ENCODE measurements around the gene ACTR1A. TPM values are rescaled to one million over a fixed set of nuclear protein-coding genes. Genes with fewer than 3 reads are reported as not detected.

The ACTR1A gene
- total and polyA plus RNA-seq, 5 experiments from 2014 or later, result 45.9 to 60.7 (median 55.4) TPM

- Mint-ChIP-seq H3K4me3 (peak overlapping the region; percentile 89 to 97 (median 94)), H3K36me3 (peaks cover 0 to 8% (median 0%) of the 10 kb centered on the region in 3 donors), H3K27ac (peak overlapping the region; percentile 89 to 99 (median 96)), H3K9me3 (no peaks in the 10 kb centered on the region), H3K27me3 (peaks cover 0 to 2% (median 0%) of the 10 kb centered on the region in 5 donors), H3K4me1 (peaks cover 34 to 67% (median 65%) of the 10 kb centered on the region in 4 donors)
- DNase-seq (no peak), ATAC-seq (no peak)
- POLR2A ChIA-PET, result interaction anchor here (0.7 to 7.5 kb wide), 9 partner anchors 8 to 759 kb away, joined by 3 to 184 read pairs (median 5); partner anchors contain the start of genes C10orf95, FBXL15 and TRIM8
Observed at GRCh38 chr10:102433619-102434046, 68.9 kb downstream of the ACTR1A start.

DNA sequence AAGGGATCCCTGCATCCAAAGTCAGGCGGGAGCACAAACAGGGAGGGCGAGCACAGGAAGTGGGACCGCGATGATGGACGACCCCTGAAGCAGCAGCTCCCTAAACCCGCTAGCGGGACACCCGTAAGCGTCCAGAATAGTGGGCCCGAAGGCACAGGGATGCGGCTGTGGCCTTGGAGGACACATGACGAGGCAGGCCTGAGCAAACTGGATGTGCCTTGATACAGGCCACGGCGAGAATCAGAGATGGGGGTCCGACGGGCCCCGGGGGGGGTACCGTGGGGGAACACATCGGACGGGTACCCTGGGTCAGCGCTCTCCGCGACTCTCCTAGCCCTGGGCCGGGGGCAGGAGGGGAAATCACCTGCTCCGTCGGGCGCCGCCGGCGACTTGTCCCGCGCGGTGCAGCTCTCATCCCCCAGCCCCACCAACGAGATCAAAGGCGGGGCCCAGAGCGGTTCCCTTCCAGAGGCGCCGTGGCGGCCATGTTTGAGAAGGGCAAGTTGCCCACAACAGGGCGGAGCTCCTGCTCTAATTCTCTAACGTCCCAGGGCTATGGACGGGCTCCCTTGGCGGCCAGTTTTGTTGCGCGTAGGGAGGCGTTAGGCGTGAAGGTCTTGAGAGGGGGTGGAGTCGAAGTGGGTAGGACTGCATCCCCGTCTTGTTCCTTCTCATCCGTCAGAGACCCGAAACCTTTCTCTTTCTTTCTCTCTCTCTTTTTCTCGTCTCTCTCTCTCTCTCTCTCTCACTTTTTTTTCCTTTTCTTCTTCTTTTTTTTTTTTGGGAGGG lies 70.2 kb downstream of the ACTR1A start, which contains the start of gene CUEDC2:
Gene CUEDC2 (minus strand): TSS at position 413 of the 789 bp plus-strand sequence. CDS start 7,386 bp downstream, outside the sequence.
- ATAC-seq (peak; percentile 89 to 91), DNase-seq (peak; percentile 87 to 97 (median 92))
- H3K4me1 Mint-ChIP-seq, result peaks cover 29 to 57% (median 54%) of the 10 kb centered on the region in 4 donors
- peak within 1 kb of the TSS; percentile 89 to 97 (median 94) for H3K4me3 Mint-ChIP-seq
- POLR2A ChIA-PET, result interaction anchor here (0.6 to 7.5 kb wide), 25 partner anchors 8 to 1400 kb away, joined by 3 to 184 read pairs (median 5); partner anchors contain the start of genes ACTR1A, C10orf95, FBXL15 and GBF1
- H3K27me3 Mint-ChIP-seq, result peaks cover 0 to 2% (median 0%) of the 10 kb centered on the region in 5 donors
- no peaks in the 10 kb centered on the region for H3K36me3 Mint-ChIP-seq
- H3K9me3 Mint-ChIP-seq, result no peaks in the 10 kb centered on the region
- peak within 1 kb of the TSS; percentile 89 to 99 (median 96) for H3K27ac Mint-ChIP-seq

DNA sequence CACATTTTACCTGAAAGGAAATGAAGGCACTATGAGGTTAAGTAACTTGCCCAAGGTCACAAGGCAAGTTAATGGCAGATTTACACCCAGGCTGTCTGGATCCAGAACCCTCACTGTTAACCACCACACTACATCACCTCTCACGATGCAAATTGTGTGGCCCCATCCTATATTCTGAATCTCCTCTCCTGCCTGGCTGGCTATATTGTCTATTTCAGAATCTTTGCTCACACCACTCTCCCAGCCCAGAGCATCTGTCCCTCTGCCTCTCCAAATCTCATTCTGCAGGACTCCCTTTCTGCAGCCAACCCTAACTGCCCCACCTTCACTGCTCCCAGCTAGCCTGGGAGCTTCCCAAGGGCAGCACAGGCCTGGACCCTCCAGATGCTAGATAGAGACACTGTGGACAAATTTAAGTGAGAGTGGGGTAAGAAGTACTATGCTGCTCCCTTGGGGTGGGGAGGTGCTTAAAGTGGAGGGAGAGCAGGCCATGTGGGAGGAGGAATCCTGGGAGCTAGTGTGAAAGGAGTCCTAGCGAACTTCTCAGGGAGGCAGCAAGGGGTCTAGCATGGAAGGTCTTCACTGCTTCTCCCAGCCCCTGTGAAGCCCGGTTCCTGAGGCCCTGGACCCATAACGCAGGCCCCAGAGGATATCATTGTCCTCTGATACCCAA lies 70.9 kb downstream of the ACTR1A start:
- POLR2A ChIA-PET, result interaction anchor here (0.9 to 7.5 kb wide), 14 partner anchors 10 to 71 kb away, joined by 4 to 184 read pairs (median 5); partner anchors contain the start of genes ACTR1A, C10orf95, FBXL15 and NFKB2
- DNase-seq, result no peak
- ATAC-seq, result no peak
- Mint-ChIP-seq H3K4me3 (peak overlapping the region; percentile 89 to 97 (median 94)), H3K27me3 (peaks cover 0 to 2% (median 0%) of the 10 kb centered on the region in 5 donors), H3K36me3 (peaks cover 0 to 2% (median 0%) of the 10 kb centered on the region in 3 donors), H3K4me1 (peaks cover 29 to 55% (median 47%) of the 10 kb centered on the region in 4 donors), H3K9me3 (no peaks in the 10 kb centered on the region), H3K27ac (peak overlapping the region; percentile 79 to 99 (median 93))

GRCh38 chr10:102429468-102429867 lies 73.0 kb downstream of the ACTR1A start:
- H3K9me3 Mint-ChIP-seq, result no peaks in the 10 kb centered on the region

More at GRCh38 chr10:102429468-102429867, 73.0 kb downstream of the ACTR1A start:
- Mint-ChIP-seq H3K27ac (no peak overlapping the region), H3K36me3 (peaks cover 0 to 7% (median 0%) of the 10 kb centered on the region in 3 donors), H3K27me3 (peaks cover 0 to 2% (median 0%) of the 10 kb centered on the region in 5 donors), H3K4me1 (peaks cover 27 to 39% (median 30%) of the 10 kb centered on the region in 4 donors), H3K4me3 (no peak overlapping the region)
- POLR2A ChIA-PET, result interaction anchor here (1.4 kb wide), 1 partner anchor 8 kb away, joined by 7 read pairs; no protein-coding TSS in a partner anchor
- no peak for DNase-seq
- no peak for ATAC-seq

Small RNA genes lying within 50 kb of the gene (microRNA-seq; reads per million reads assigned to microRNA genes)
- gene MIR146B (ENCODE audit: borderline microRNAs expressed), result 52,894 reads per million, percentile 97 among the genes with 10 or more reads in this experiment

Other genes starting within 250 kb of the ACTR1A start
- 100 to 1,000 TPM; 111 to 123 TPM for gene NFKB2, start 107.0 kb downstream of the ACTR1A start, total RNA-seq
- 10 to 100 TPM in 1 of 3 donors, 1 to 10 TPM in 2; 6.1 to 14.6 (median 9.1) TPM for gene NFKB2, start 107.0 kb downstream of the ACTR1A start, polyA plus RNA-seq
- gene PSD, start 83.9 kb downstream of the ACTR1A start, total RNA-seq, result 10 to 100 TPM; 11.9 to 13.3 TPM
- 1 to 10 TPM; 4.9 to 5.9 (median 5.3) TPM for gene PSD, start 83.9 kb downstream of the ACTR1A start, polyA plus RNA-seq
- 10 to 100 TPM; 18.7 to 21.1 TPM for gene FBXL15, start 81.9 kb downstream of the ACTR1A start, total RNA-seq
- gene FBXL15, start 81.9 kb downstream of the ACTR1A start, polyA plus RNA-seq, result 10 to 100 TPM; 26.8 to 35.5 (median 28.5) TPM
- 10 to 100 TPM; 36.5 to 41.7 TPM for gene CUEDC2, start 70.1 kb downstream of the ACTR1A start, total RNA-seq
- gene CUEDC2, start 70.1 kb downstream of the ACTR1A start, polyA plus RNA-seq, result 10 to 100 TPM; 60.6 to 76.9 (median 70.8) TPM
- gene C10orf95, start 51.2 kb downstream of the ACTR1A start, total RNA-seq, result under 1 TPM; 0.52 to 0.73 TPM
- gene C10orf95, start 51.2 kb downstream of the ACTR1A start, polyA plus RNA-seq, result under 1 TPM; 0.68 to 0.97 (median 0.68) TPM
- 10 to 100 TPM; 11.8 to 14.3 TPM for gene SUFU, start 1.3 kb upstream of the ACTR1A start, total RNA-seq
- 1 to 10 TPM; 2.3 to 7.4 (median 3.0) TPM for gene SUFU, start 1.3 kb upstream of the ACTR1A start, polyA plus RNA-seq
- 10 to 100 TPM; 61.4 to 67.3 TPM for gene TRIM8, start 141.8 kb upstream of the ACTR1A start, total RNA-seq
- 10 to 100 TPM; 27.5 to 53.2 (median 34.7) TPM for gene TRIM8, start 141.8 kb upstream of the ACTR1A start, polyA plus RNA-seq
- gene ARL3, start 211.7 kb upstream of the ACTR1A start, total RNA-seq, result 1 to 10 TPM; 3.6 to 3.8 TPM
- 1 to 10 TPM; 3.7 to 4.4 (median 3.9) TPM for gene ARL3, start 211.7 kb upstream of the ACTR1A start, polyA plus RNA-seq
- 10 to 100 TPM; 30.0 to 32.6 TPM for gene SFXN2, start 211.9 kb upstream of the ACTR1A start, total RNA-seq
- gene SFXN2, start 211.9 kb upstream of the ACTR1A start, polyA plus RNA-seq, result 10 to 100 TPM in 1 of 3 donors, 1 to 10 TPM in 2; 6.6 to 16.5 (median 9.0) TPM
- gene WBP1L, start 241.2 kb upstream of the ACTR1A start, total RNA-seq, result 10 to 100 TPM; 32.6 to 35.6 TPM
- gene WBP1L, start 241.2 kb upstream of the ACTR1A start, polyA plus RNA-seq, result 10 to 100 TPM; 22.6 to 28.2 (median 24.1) TPM